GM12872 (cell line): ENCODE results near the gene C10orf62.

Experiments
- CTCF ChIP-seq: IDR thresholded peaks from 3 replicates; pipeline ENCODE4 v1.5.1; 2011; ENCODE audit warnings: low read depth, mild to moderate bottlenecking, low read length, moderate library complexity; ENCODE audit not compliant: insufficient read depth

C10orf62 gene

GRCh38 chr10:97633921-97634320 lies 44.4 kb downstream of the C10orf62 start:
- TF ChIP-seq CTCF: 0 out of 3 replicates have a peak, but pooled peaks have one; percentile 23

- TF ChIP-seq CTCF: no peak
Measured at GRCh38 chr10:97635577-97635976, 46.1 kb downstream of the C10orf62 start.

- TF ChIP-seq CTCF: no peak
Measured at GRCh38 chr10:97640174-97640867, 50.8 kb downstream of the C10orf62 start, which contains the start of gene PI4K2A. Gene PI4K2A, plus strand, starts transcription at chr10:97640671. Its CDS starts 72 bp downstream, at chr10:97640743.
